CD4-positive, alpha-beta memory T cell (primary cell): ENCODE results near the gene CCL4L2. TPM values are rescaled to one million over a fixed set of nuclear protein-coding genes. Genes with fewer than 3 reads are reported as not detected.
"Not testable (repeated sequence)": the region's sequence is repeated elsewhere in the genome, so short reads cannot be mapped to it uniquely, and the experiment has no call there.

Source experiments
- CTCF ChIA-PET: fragments of 350-600 bp; sonication (Branson Sonifier 250); formaldehyde crosslinking; loops from one replicate; lab custom pipeline; 2021; ENCODE audit warnings: inconsistent platforms; ENCODE audit not compliant: partially characterized antibody; lab: Charles Lee
- POLR2A ChIA-PET: fragments of 350-600 bp; sonication (Branson Sonifier 250); formaldehyde crosslinking; loops from one replicate; lab custom pipeline; 2021; ENCODE audit not compliant: partially characterized antibody; lab: Charles Lee
- DNase-seq, 5 donors: peaks; one replicate each; pipeline versions ENCODE4 v3.0.0 to v3.0.0-alpha.2; 2020 to 2022; ENCODE audit warnings: mixed read lengths in 1 of 5
- H3K27ac ChIP-seq: one replicate; pipeline ENCODE4 v1.7.0; 2013; ENCODE audit warnings: low read depth, low read length
- H3K27me3 ChIP-seq: 2 replicates; pipeline ENCODE4 v1.7.0; 2013; ENCODE audit warnings: mild to moderate bottlenecking, low read length, moderate library complexity; ENCODE audit not compliant: insufficient read depth
- H3K36me3 ChIP-seq: 2 replicates; pipeline ENCODE4 v1.7.0; 2013; ENCODE audit warnings: mild to moderate bottlenecking, low read length, moderate library complexity; ENCODE audit not compliant: insufficient read depth
- H3K4me1 ChIP-seq: 2 replicates; pipeline ENCODE4 v1.7.0; 2013; ENCODE audit warnings: mild to moderate bottlenecking, low read length, moderate library complexity; ENCODE audit not compliant: insufficient read depth
- H3K4me3 ChIP-seq, 2 donors: one replicate each; pipeline ENCODE4 v1.7.0; 2013; ENCODE audit warnings: low read length in 2 of 2, mild to moderate bottlenecking in 1 of 2
- H3K9me3 ChIP-seq, 2 donors: one replicate each; pipeline ENCODE4 v1.7.0; 2013; ENCODE audit warnings: low read length in 2 of 2, control low read depth in 1 of 2; ENCODE audit not compliant: control insufficient read depth in 1 of 2
- H3K27ac Mint-ChIP-seq, 7 donors: one replicate each; pipeline ENCODE4 v1.8.0; 2020 to 2021; ENCODE audit warnings: mixed read lengths in 7 of 7, mild to moderate bottlenecking in 6 of 7, inconsistent platforms in 3 of 7, moderate library complexity in 3 of 7
- H3K27me3 Mint-ChIP-seq, 2 donors: one replicate each; pipeline ENCODE4 v1.8.0; 2020 to 2021; ENCODE audit warnings: mixed read lengths in 2 of 2
- H3K36me3 Mint-ChIP-seq, 2 donors: one replicate each; pipeline ENCODE4 v1.8.0; 2020 to 2021; ENCODE audit warnings: mixed read lengths in 2 of 2, inconsistent platforms in 1 of 2, mild to moderate bottlenecking in 1 of 2
- H3K4me1 Mint-ChIP-seq, 4 donors: one replicate each; pipeline ENCODE4 v1.8.0; 2020 to 2021; ENCODE audit warnings: mixed read lengths in 4 of 4, mild to moderate bottlenecking in 1 of 4
- H3K4me3 Mint-ChIP-seq, 8 donors: one replicate each; pipeline ENCODE4 v1.8.0; 2020 to 2021; ENCODE audit warnings: mixed read lengths in 8 of 8, mild to moderate bottlenecking in 7 of 8, moderate library complexity in 6 of 8, inconsistent platforms in 3 of 8
- H3K9me3 Mint-ChIP-seq, 8 donors: one replicate each; pipeline ENCODE4 v1.8.0; 2020 to 2021; ENCODE audit warnings: mixed read lengths in 8 of 8, mild to moderate bottlenecking in 5 of 8, inconsistent platforms in 3 of 8, moderate library complexity in 1 of 8
- intact Hi-C: fragments of 100-400 bp; cut with micrococcal nuclease; formaldehyde crosslinking; loops from one replicate; pipeline ENCODE4 v1.15.1; 2023
- polyA plus RNA-seq, 2 donors: library from polyadenylated mRNA; unstranded; fragments of 300-500 nt; fragmentation: Illumina TruSeq; gene quantifications; one replicate each; pipeline ENCODE4 v1.2.3, GENCODE V29; 2021
- total RNA-seq, 2 experiments: library from RNA; stranded (reverse); gene quantifications; one replicate each; pipeline ENCODE4 v1.2.3, GENCODE V29; 2021

CCL4L2 gene
- total and polyA plus RNA-seq, 4 experiments from 2014 or later, result 1.1 TPM; not detected in 3

GRCh38 chr17:36242046-36242445, 31.2 kb downstream of the CCL4L2 start:
- H3K9me3 Mint-ChIP-seq, POLR2A ChIA-PET, H3K27me3 Mint-ChIP-seq, H3K36me3 ChIP-seq, H3K4me1 Mint-ChIP-seq, DNase-seq, H3K9me3 ChIP-seq, H3K4me3 ChIP-seq, CTCF ChIA-PET, H3K27me3 ChIP-seq, intact Hi-C loops, H3K4me3 Mint-ChIP-seq, H3K36me3 Mint-ChIP-seq, H3K27ac ChIP-seq, H3K4me1 ChIP-seq, H3K27ac Mint-ChIP-seq: not testable (repeated sequence)

Other genes with a start within 250 kb of the CCL4L2 start
- gene CCL16, start 229.6 kb upstream of the CCL4L2 start, total RNA-seq, result not detected
- gene CCL16, start 229.6 kb upstream of the CCL4L2 start, polyA plus RNA-seq, result not detected
- not detected for gene CCL14, start 224.3 kb upstream of the CCL4L2 start, total RNA-seq
- gene CCL14, start 224.3 kb upstream of the CCL4L2 start, polyA plus RNA-seq, result not detected
- gene CCL15, start 209.5 kb upstream of the CCL4L2 start, total RNA-seq, result not detected
- not detected for gene CCL15, start 209.5 kb upstream of the CCL4L2 start, polyA plus RNA-seq
- gene CCL23, start 193.1 kb upstream of the CCL4L2 start, total RNA-seq, result not detected
- not detected for gene CCL23, start 193.1 kb upstream of the CCL4L2 start, polyA plus RNA-seq
- gene CCL18, start 146.8 kb upstream of the CCL4L2 start, total RNA-seq, result not detected
- not detected for gene CCL18, start 146.8 kb upstream of the CCL4L2 start, polyA plus RNA-seq
- 1 to 10 TPM; 3.2 to 4.2 TPM for gene CCL3, start 120.9 kb upstream of the CCL4L2 start, total RNA-seq
- not detected for gene CCL3, start 120.9 kb upstream of the CCL4L2 start, polyA plus RNA-seq
- 1 to 10 TPM; 1.1 TPM for gene CCL4, start 107.2 kb upstream of the CCL4L2 start, total RNA-seq
- 1 to 10 TPM; 1.2 to 1.3 TPM for gene CCL4, start 107.2 kb upstream of the CCL4L2 start, polyA plus RNA-seq
- gene TBC1D3B, start 34.4 kb upstream of the CCL4L2 start, total RNA-seq, result 10 to 100 TPM; 11.5 to 18.0 TPM
- not detected for gene TBC1D3B, start 34.4 kb upstream of the CCL4L2 start, polyA plus RNA-seq
- gene CCL3L1, start 14.3 kb upstream of the CCL4L2 start, total RNA-seq, result 1 to 10 TPM in 1 of 2 experiments, under 1 TPM in 1; 0.89 to 2.2 TPM
- not detected for gene CCL3L1, start 14.3 kb upstream of the CCL4L2 start, polyA plus RNA-seq
- gene TBC1D3I, start 53.5 kb downstream of the CCL4L2 start, total RNA-seq, result 1 to 10 TPM in 1 of 2 experiments, under 1 TPM in 1; 0.91 to 1.3 TPM
- not detected for gene TBC1D3I, start 53.5 kb downstream of the CCL4L2 start, polyA plus RNA-seq
- not detected for gene TBC1D3G, start 112.8 kb downstream of the CCL4L2 start, total RNA-seq
- not detected for gene TBC1D3G, start 112.8 kb downstream of the CCL4L2 start, polyA plus RNA-seq
- not detected for gene TBC1D3H, start 177.4 kb downstream of the CCL4L2 start, total RNA-seq
- gene TBC1D3H, start 177.4 kb downstream of the CCL4L2 start, polyA plus RNA-seq, result not detected